Endothelial cell (in vitro differentiated cells): ENCODE measurements around the gene SRRM3. TPM values are rescaled to one million over a fixed set of nuclear protein-coding genes. Genes with fewer than 3 reads are reported as not detected.

Experiments
- DNase-seq: peaks from one replicate; pipeline ENCODE4 v3.0.0; 2021; ENCODE audit warnings: low spot score
- H3K27ac Mint-ChIP-seq: one replicate; pipeline ENCODE4 v1.8.0; 2021; ENCODE audit warnings: mixed read lengths, inconsistent platforms; ENCODE audit not compliant: unreplicated experiment
- H3K27me3 Mint-ChIP-seq: one replicate; pipeline ENCODE4 v1.8.0; 2021; ENCODE audit warnings: mild to moderate bottlenecking, moderate library complexity, mixed read lengths, inconsistent platforms; ENCODE audit not compliant: unreplicated experiment
- H3K36me3 Mint-ChIP-seq: one replicate; pipeline ENCODE4 v1.8.0; 2021; ENCODE audit warnings: mild to moderate bottlenecking, low read depth, mixed read lengths, inconsistent platforms; ENCODE audit not compliant: unreplicated experiment
- H3K4me1 Mint-ChIP-seq: one replicate; pipeline ENCODE4 v1.8.0; 2021; ENCODE audit warnings: mild to moderate bottlenecking, mixed read lengths, inconsistent platforms; ENCODE audit not compliant: unreplicated experiment
- H3K4me3 Mint-ChIP-seq: one replicate; pipeline ENCODE4 v1.8.0; 2021; ENCODE audit warnings: mild to moderate bottlenecking, mixed read lengths, inconsistent platforms; ENCODE audit not compliant: unreplicated experiment
- H3K9me3 Mint-ChIP-seq: one replicate; pipeline ENCODE4 v1.8.0; 2021; ENCODE audit warnings: mixed read lengths, inconsistent platforms; ENCODE audit not compliant: unreplicated experiment
- total RNA-seq: library from RNA; stranded (reverse); fragmentation: NEBNext Ultra II Directional; extraction: Animal tissue kit (Norgen Biotek cat#: 25700); gene quantifications from one replicate; pipeline ENCODE4 v1.2.1, GENCODE V29; 2021; ENCODE audit not compliant: unreplicated experiment
- TF ChIP-seq, protein P1 (sequence below): fragments of 200-600 bp; sonication (generic); IDR thresholded peaks from one replicate; pipeline ENCODE4 v1.5.0; 2021; ENCODE audit warnings: antibody characterized with exemption; ENCODE audit not compliant: unreplicated experiment

The SRRM3 gene
- total RNA-seq, 1 donor from 2014 or later: 27.1 TPM

DNA sequence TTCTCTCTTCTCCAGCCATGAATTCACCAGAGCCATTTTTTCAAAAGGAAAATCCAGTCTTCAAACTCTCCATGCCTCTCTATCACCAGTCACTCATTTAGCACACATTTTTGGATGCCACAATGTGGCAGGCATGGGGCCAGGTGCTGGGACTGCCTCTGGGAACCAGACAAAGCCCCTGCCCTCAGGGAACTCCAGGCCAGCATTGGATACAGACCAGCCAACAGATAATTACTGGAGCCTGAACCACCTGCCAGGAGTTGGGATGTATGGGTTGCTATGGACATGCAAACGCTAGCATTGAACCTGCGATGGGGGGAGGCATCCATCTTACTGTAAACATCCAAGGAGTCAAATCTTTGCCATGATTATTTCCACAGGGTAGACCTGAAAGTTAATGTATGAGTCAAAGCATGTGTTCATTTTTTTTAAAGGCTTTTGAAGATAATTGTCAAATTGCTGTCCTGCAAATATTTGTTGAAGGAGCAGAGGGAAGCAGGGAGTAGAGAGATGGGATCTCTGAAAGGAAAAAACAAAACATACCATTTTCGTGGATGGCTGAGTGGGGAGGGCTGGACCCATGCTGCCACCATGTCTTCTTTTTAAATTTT is 43.2 kb downstream of the SRRM3 start:
- Mint-ChIP-seq H3K9me3 (no peaks in the 10 kb centered on the region), H3K36me3 (no peaks in the 10 kb centered on the region), H3K27ac (no peak overlapping the region), H3K4me3 (no peak overlapping the region), H3K27me3 (peaks cover 4% of the 10 kb centered on the region), H3K4me1 (no peaks in the 10 kb centered on the region)
- no peak for DNase-seq
- TF ChIP-seq, protein P1, sequence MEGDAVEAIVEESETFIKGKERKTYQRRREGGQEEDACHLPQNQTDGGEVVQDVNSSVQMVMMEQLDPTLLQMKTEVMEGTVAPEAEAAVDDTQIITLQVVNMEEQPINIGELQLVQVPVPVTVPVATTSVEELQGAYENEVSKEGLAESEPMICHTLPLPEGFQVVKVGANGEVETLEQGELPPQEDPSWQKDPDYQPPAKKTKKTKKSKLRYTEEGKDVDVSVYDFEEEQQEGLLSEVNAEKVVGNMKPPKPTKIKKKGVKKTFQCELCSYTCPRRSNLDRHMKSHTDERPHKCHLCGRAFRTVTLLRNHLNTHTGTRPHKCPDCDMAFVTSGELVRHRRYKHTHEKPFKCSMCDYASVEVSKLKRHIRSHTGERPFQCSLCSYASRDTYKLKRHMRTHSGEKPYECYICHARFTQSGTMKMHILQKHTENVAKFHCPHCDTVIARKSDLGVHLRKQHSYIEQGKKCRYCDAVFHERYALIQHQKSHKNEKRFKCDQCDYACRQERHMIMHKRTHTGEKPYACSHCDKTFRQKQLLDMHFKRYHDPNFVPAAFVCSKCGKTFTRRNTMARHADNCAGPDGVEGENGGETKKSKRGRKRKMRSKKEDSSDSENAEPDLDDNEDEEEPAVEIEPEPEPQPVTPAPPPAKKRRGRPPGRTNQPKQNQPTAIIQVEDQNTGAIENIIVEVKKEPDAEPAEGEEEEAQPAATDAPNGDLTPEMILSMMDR: no peak

DNA sequence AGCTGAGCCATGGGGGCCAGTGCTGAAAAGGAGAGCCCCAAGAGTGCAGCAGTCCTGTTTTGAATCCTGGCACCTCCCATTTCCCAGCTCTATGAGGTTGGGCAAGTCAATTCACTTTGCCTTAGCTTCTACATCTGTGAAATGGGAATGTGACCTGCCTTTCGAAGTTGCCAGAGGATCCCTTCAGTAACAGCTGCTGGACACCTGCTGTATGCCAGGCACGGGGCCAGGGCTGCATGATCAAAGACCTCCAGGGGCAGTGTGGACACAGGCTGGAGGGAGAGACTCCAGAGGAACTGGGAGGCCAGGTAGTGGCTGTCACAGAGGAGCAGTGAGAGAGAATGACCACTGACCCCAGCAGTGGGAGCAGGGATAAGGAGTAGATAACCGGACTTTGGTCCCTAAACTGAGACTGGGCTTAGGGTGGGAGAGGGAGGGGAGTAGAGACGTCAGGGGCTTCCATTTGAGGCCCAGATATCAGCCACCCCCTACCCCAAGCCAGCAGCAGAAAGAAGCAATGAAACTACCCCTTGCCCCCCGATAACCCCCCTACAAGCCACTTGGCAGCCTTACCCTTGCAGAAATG is 45.2 kb downstream of the SRRM3 start:
- no peak overlapping the region for H3K4me3 Mint-ChIP-seq
- no peaks in the 10 kb centered on the region for H3K36me3 Mint-ChIP-seq
- H3K4me1 Mint-ChIP-seq: no peaks in the 10 kb centered on the region
- no peak for DNase-seq
- H3K9me3 Mint-ChIP-seq: no peaks in the 10 kb centered on the region
- H3K27me3 Mint-ChIP-seq: peaks cover 4% of the 10 kb centered on the region
- H3K27ac Mint-ChIP-seq: no peak overlapping the region
- TF ChIP-seq, protein P1: no peak

DNA sequence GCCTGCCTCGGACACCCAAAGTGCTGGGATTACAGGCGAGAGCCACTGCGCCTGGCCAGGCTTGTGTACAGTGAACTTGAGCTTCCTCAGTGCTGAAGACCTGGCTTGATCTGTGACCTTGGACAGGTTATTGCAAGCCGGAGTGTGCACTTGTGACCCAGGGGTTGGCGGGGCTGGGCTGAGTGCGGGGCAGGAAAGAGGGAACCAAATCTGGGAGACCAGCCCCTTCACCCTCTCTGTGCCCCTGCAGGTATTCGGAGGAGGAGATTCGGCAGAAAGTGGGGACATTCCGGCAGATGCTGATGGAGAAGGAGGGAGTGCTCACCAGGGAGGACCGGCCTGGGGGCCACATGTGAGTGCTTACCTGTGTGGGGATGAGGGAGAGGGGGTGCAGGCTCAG is 46.2 kb downstream of the SRRM3 start:
- no peaks in the 10 kb centered on the region for H3K9me3 Mint-ChIP-seq
- no peak for DNase-seq
- no peaks in the 10 kb centered on the region for H3K36me3 Mint-ChIP-seq
- no peaks in the 10 kb centered on the region for H3K4me1 Mint-ChIP-seq
- TF ChIP-seq, protein P1: no peak
- no peak overlapping the region for H3K27ac Mint-ChIP-seq
- H3K27me3 Mint-ChIP-seq: peaks cover 4% of the 10 kb centered on the region
- H3K4me3 Mint-ChIP-seq: no peak overlapping the region

DNA sequence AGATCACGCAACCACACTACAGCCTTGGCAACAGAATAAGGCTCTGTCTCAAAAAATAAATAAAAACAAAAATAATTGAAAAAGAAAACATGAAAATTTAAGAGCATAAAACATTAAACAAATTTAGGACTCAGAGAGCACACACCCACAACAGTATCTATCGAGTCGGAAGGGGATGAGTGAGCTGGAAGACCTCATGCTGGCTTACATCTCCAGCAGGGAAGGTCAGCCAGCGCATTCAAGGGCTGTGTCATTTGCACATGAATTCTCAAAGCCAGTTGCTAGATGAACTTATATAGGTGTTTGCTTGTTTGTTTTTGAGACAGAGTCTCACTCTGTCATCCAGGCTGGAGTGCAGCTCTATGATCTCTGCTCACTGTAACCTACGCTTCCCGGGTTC is 50.3 kb downstream of the SRRM3 start:
- no peak for DNase-seq
- H3K36me3 Mint-ChIP-seq: no peaks in the 10 kb centered on the region
- no peaks in the 10 kb centered on the region for H3K9me3 Mint-ChIP-seq
- no peak overlapping the region for H3K27ac Mint-ChIP-seq
- TF ChIP-seq, protein P1: no peak
- H3K27me3 Mint-ChIP-seq: peaks cover 4% of the 10 kb centered on the region
- no peak overlapping the region for H3K4me3 Mint-ChIP-seq
- no peaks in the 10 kb centered on the region for H3K4me1 Mint-ChIP-seq

DNA sequence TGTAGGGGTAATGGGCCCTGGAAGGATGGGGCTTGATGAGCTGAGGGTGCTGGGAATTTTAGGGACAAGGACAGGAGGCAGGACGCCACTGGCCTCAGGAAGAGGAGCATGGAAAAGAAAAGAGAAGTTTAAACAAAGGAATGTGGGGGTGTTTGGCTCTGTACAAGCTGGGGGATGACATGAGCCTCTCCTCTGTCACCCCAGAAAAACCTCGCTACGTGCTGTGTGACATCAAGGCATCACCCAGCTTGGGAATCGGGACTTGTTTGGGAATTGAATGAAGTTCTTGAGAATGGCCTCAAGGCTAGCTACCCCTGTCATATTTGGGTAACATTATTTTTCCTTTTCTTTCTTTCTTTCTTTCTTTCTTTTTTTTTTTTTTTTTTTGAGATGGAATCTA is 53.1 kb downstream of the SRRM3 start:
- H3K4me1 Mint-ChIP-seq: no peaks in the 10 kb centered on the region
- H3K27me3 Mint-ChIP-seq: peaks cover 3% of the 10 kb centered on the region
- DNase-seq: no peak
- no peak overlapping the region for H3K4me3 Mint-ChIP-seq
- no peaks in the 10 kb centered on the region for H3K36me3 Mint-ChIP-seq
- TF ChIP-seq, protein P1: no peak
- no peak overlapping the region for H3K27ac Mint-ChIP-seq
- H3K9me3 Mint-ChIP-seq: no peaks in the 10 kb centered on the region
